ENCODE data around the gene MYO7A.

GRCh38 chr11:77101043-77101537, 27.0 kb upstream of the MYO7A start:
- TF ChIP-seq, protein P1, sequence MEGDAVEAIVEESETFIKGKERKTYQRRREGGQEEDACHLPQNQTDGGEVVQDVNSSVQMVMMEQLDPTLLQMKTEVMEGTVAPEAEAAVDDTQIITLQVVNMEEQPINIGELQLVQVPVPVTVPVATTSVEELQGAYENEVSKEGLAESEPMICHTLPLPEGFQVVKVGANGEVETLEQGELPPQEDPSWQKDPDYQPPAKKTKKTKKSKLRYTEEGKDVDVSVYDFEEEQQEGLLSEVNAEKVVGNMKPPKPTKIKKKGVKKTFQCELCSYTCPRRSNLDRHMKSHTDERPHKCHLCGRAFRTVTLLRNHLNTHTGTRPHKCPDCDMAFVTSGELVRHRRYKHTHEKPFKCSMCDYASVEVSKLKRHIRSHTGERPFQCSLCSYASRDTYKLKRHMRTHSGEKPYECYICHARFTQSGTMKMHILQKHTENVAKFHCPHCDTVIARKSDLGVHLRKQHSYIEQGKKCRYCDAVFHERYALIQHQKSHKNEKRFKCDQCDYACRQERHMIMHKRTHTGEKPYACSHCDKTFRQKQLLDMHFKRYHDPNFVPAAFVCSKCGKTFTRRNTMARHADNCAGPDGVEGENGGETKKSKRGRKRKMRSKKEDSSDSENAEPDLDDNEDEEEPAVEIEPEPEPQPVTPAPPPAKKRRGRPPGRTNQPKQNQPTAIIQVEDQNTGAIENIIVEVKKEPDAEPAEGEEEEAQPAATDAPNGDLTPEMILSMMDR (IDR thresholded peaks at IDR 0.05): no peak
- no peak for TF ChIP-seq POLR2A (IDR thresholded peaks at IDR 0.05)
